Bronchial epithelial cell (primary cell): ENCODE measurements around the gene ZNF256. TPM values are rescaled to one million over a fixed set of nuclear protein-coding genes. Genes with fewer than 3 reads are reported as not detected.

Experiments used
- DNase-seq: peaks from one replicate; pipeline ENCODE4 v3.0.0-alpha.2; 2010; ENCODE audit warnings: low read depth
- FAIRE-seq: peaks from 2 replicates; lab custom pipeline; 2011; peaks lifted over from hg19 to GRCh38; lab: Jason Lieb, UNC
- H3K27me3 ChIP-seq: 2 replicates; pipeline ENCODE4 v1.5.1; 2011; ENCODE audit warnings: low read length; ENCODE audit not compliant: control insufficient read depth, insufficient read depth
- H3K36me3 ChIP-seq: 2 replicates; pipeline ENCODE4 v1.5.1; 2011; ENCODE audit warnings: low read length; ENCODE audit not compliant: control insufficient read depth, insufficient read depth
- H3K4me3 ChIP-seq: 2 replicates; pipeline ENCODE4 v1.5.1; 2011; ENCODE audit warnings: mild to moderate bottlenecking, low read depth, low read length, control low read depth
- total RNA-seq: library from RNA; depleted of rRNA; stranded (reverse); fragments of >200 nt; gene quantifications from 2 replicates; pipeline ENCODE4 v1.2.1, GENCODE V29; 2014
- TF ChIP-seq, protein P1 (sequence below): IDR thresholded peaks from 2 replicates; pipeline ENCODE4 v1.5.1; 2011; ENCODE audit warnings: mild to moderate bottlenecking, moderate library complexity, low read length, control low read depth, inconsistent platforms; ENCODE audit not compliant: insufficient read depth, severe bottlenecking

ZNF256 gene
- total RNA-seq, 1 donor from 2014 or later: 8.4 TPM

DNA sequence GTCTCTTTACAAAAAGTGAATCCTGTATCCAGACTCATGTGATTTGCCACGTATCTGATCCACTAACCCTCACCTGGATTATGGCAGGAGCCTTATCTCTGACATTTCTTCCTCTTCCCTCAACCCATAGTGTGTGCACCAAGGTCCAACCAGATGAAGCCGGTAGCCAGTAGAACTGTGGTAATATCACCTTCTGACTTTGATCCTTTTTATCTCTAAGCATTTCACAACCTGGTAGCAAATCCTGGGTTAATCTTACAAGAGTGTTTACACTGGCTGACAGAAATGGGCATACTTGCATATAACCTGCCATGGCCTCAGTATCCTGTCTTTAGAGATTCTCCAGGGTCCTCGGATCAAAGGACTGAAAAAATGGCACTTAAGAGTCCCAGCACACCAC, 33.0 kb downstream of the ZNF256 start:
- peaks cover 6% of the 10 kb centered on the region for H3K36me3 ChIP-seq
- TF ChIP-seq, protein P1, sequence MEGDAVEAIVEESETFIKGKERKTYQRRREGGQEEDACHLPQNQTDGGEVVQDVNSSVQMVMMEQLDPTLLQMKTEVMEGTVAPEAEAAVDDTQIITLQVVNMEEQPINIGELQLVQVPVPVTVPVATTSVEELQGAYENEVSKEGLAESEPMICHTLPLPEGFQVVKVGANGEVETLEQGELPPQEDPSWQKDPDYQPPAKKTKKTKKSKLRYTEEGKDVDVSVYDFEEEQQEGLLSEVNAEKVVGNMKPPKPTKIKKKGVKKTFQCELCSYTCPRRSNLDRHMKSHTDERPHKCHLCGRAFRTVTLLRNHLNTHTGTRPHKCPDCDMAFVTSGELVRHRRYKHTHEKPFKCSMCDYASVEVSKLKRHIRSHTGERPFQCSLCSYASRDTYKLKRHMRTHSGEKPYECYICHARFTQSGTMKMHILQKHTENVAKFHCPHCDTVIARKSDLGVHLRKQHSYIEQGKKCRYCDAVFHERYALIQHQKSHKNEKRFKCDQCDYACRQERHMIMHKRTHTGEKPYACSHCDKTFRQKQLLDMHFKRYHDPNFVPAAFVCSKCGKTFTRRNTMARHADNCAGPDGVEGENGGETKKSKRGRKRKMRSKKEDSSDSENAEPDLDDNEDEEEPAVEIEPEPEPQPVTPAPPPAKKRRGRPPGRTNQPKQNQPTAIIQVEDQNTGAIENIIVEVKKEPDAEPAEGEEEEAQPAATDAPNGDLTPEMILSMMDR: no peak
- no peak for FAIRE-seq
- no peak for DNase-seq
- H3K27me3 ChIP-seq: no peaks in the 10 kb centered on the region
- no peak overlapping the region for H3K4me3 ChIP-seq

DNA sequence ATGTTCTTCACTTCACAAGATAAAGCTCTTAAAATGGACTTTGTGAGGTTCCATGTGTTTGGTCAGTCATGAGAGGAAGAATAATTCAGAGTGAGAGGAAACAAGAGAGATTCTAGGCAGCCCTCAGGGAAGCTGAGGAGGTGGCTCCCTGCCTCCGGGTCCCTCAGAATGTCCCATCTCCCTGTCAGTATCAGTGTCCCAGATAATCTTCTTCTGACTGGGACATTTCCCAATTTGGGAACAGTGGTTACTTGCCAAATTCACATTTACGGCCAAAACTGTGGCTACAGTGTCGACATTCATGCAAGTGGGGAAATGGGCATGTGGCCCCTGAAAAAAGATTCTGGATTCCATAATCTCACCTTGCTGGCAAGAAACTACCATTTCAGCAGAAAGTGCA, 40.1 kb downstream of the ZNF256 start:
- no peak for FAIRE-seq
- DNase-seq: no peak
- H3K4me3 ChIP-seq: no peak overlapping the region
- peaks cover 8% of the 10 kb centered on the region for H3K36me3 ChIP-seq
- H3K27me3 ChIP-seq: no peaks in the 10 kb centered on the region
- TF ChIP-seq, protein P1: no peak

DNA sequence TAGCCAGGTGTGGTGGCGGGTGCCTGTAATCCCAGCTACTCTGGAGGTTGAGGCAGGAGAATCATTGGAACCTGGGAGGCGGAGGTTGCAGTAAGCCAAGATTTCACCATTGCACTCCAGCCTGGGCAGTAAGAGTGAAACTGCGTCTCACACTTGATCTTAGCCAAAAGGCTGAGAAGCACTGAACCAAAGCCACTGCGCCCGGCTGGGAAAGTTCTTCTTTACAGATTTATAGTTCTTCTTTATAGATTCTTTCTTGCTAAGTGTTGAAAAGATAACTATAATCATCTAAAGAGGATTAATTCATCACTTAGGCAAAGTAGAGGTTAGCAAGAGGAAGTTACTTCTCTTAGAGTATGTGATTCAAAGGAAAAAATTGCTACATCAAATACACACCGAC, 42.2 kb downstream of the ZNF256 start:
- FAIRE-seq (no peak), DNase-seq (no peak)
- no peaks in the 10 kb centered on the region for H3K27me3 ChIP-seq
- peaks cover 2% of the 10 kb centered on the region for H3K36me3 ChIP-seq
- TF ChIP-seq, protein P1: no peak
- H3K4me3 ChIP-seq: no peak overlapping the region

DNA sequence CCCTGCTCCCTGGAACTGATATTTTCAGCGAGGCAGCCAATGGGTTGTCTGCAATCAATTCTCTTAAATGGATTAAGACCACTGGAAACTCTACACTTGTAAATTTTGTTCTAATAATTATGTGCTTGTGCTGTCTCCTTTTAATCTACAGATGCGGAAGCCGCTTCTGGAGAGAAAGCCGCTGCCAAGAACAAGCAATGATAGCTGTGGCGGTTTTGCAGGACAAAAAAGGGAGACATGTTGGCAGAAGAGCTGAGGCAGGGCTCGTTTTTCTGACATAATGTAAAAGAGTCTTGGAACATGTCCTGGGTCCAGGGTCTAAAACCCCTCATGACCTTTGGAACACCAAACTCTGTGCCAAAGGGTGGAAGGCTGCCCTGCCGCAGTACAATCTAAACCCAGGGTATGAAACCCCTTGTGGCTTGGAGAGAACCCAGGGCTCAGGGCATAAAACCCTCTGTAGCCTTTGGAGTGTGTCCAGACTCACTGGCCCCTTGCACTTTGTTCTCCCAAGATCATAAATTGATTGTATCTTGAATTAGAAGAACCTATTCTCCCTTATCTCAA, 43.8 kb downstream of the ZNF256 start:
- TF ChIP-seq, protein P1: no peak
- DNase-seq (no peak), FAIRE-seq (no peak)
- no peak overlapping the region for H3K4me3 ChIP-seq
- no peaks in the 10 kb centered on the region for H3K36me3 ChIP-seq
- H3K27me3 ChIP-seq: no peaks in the 10 kb centered on the region

DNA sequence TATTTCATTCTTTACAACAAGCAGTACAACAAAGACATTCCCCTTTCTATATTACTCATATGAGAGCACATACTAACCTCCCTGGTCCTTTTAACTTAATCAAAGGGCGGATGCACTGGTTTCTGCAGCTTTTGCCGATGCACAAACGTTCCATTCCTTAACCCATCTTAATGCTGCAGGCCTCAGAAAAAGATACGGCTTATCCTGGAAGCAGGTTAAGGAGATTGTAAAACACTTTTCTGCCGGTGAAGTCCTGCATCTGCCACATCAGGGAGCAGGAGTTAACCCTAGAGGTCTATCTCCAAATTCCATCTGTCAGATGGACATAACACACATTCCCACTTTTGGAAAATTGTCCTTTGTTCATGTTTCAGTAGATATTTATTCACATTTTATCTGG, 47.2 kb downstream of the ZNF256 start:
- H3K36me3 ChIP-seq: no peaks in the 10 kb centered on the region
- no peak overlapping the region for H3K4me3 ChIP-seq
- FAIRE-seq (no peak), DNase-seq (no peak)
- H3K27me3 ChIP-seq: no peaks in the 10 kb centered on the region
- TF ChIP-seq, protein P1: no peak

Other genes starting within 250 kb of the ZNF256 start
- gene ZNF154, start 238.5 kb downstream of the ZNF256 start, total RNA-seq: 0.53 and 1.2 TPM in 2 replicates
- gene ZNF671, start 220.1 kb downstream of the ZNF256 start, total RNA-seq: 5.8 and 7.3 TPM in 2 replicates
- 12.4 and 14.0 TPM in 2 replicates for gene ZNF776, start 200.9 kb downstream of the ZNF256 start, total RNA-seq
- gene ZNF586, start 178.0 kb downstream of the ZNF256 start, total RNA-seq: 11.6 and 16.1 TPM in 2 replicates
- 7.0 and 8.2 TPM in 2 replicates for gene ZNF552, start 132.8 kb downstream of the ZNF256 start, total RNA-seq
- gene ZNF587B, start 117.4 kb downstream of the ZNF256 start, total RNA-seq: 19.8 and 36.1 TPM in 2 replicates
- gene ZNF587, start 97.8 kb downstream of the ZNF256 start, total RNA-seq: 11.8 and 19.5 TPM in 2 replicates
- gene ZNF814, start 58.7 kb downstream of the ZNF256 start, total RNA-seq: 6.4 and 6.8 TPM in 2 replicates
- gene ZNF417, start 31.1 kb downstream of the ZNF256 start, total RNA-seq: 14.2 and 15.5 TPM in 2 replicates
- 5.5 and 6.1 TPM in 2 replicates for gene ZNF418, start 12.3 kb downstream of the ZNF256 start, total RNA-seq
- 0.26 and 0.38 TPM in 2 replicates for gene C19orf18, start 26.8 kb upstream of the ZNF256 start, total RNA-seq
- 9.2 and 12.8 TPM in 2 replicates for gene ZNF606, start 55.1 kb upstream of the ZNF256 start, total RNA-seq
- under 0.01 TPM in 1 of 2 replicates, not detected in the other for gene ZSCAN1, start 86.3 kb upstream of the ZNF256 start, total RNA-seq
- gene ZNF135, start 111.6 kb upstream of the ZNF256 start, total RNA-seq: 1.6 and 3.7 TPM in 2 replicates
- gene ZSCAN18, start 150.5 kb upstream of the ZNF256 start, total RNA-seq: 16.6 and 40.8 TPM in 2 replicates
- gene ZNF329, start 203.1 kb upstream of the ZNF256 start, total RNA-seq: 14.1 and 14.5 TPM in 2 replicates
- gene ZNF274, start 235.4 kb upstream of the ZNF256 start, total RNA-seq: 28.2 and 36.5 TPM in 2 replicates